Neural crest cell (in vitro differentiated cells): ENCODE measurements around the gene GLRX. TPM values are rescaled to one million over a fixed set of nuclear protein-coding genes. Genes with fewer than 3 reads are reported as not detected.

Experiments used
- DNase-seq: peaks from one replicate; pipeline ENCODE4 v3.0.0; 2021; ENCODE audit warnings: low read depth, mixed read lengths, low spot score
- H3K27ac Mint-ChIP-seq: one replicate; pipeline ENCODE4 v1.8.0; 2021; ENCODE audit warnings: mild to moderate bottlenecking, mixed read lengths; ENCODE audit not compliant: unreplicated experiment
- H3K27me3 Mint-ChIP-seq: 2 replicates; pipeline ENCODE4 v1.8.0; 2021; ENCODE audit warnings: low read depth, mild to moderate bottlenecking, mixed read lengths
- H3K36me3 Mint-ChIP-seq: 2 replicates; pipeline ENCODE4 v1.8.0; 2021; ENCODE audit warnings: low read depth, mild to moderate bottlenecking, mixed read lengths
- H3K4me1 Mint-ChIP-seq: 2 replicates; pipeline ENCODE4 v1.8.0; 2021; ENCODE audit warnings: mixed read lengths
- H3K4me3 Mint-ChIP-seq: one replicate; pipeline ENCODE4 v1.8.0; 2021; ENCODE audit warnings: mild to moderate bottlenecking, mixed read lengths
- H3K9me3 Mint-ChIP-seq: 2 replicates; pipeline ENCODE4 v1.8.0; 2021; ENCODE audit warnings: mixed read lengths
- CTCF ChIP-seq: fragments of 200-600 bp; sonication (generic); conservative IDR thresholded peaks from 2 replicates; pipeline ENCODE4 v1.5.0; 2021; ENCODE audit warnings: antibody characterized with exemption, mild to moderate bottlenecking
- total RNA-seq: library from RNA; stranded (reverse); gene quantifications from 2 replicates; pipeline ENCODE4 v1.2.1, GENCODE V29; 2021

The GLRX gene
- total RNA-seq, 1 donor from 2014 or later = 10.3 TPM

- no peaks in the 10 kb centered on the region for H3K36me3 Mint-ChIP-seq
- H3K27ac Mint-ChIP-seq = no peak overlapping the region
- no peak overlapping the region for H3K4me3 Mint-ChIP-seq
- no peak for TF ChIP-seq CTCF
- H3K9me3 Mint-ChIP-seq = no peaks in the 10 kb centered on the region
- H3K27me3 Mint-ChIP-seq = no peaks in the 10 kb centered on the region
- H3K4me1 Mint-ChIP-seq = peaks cover 10% of the 10 kb centered on the region
- no peak for DNase-seq
These were observed 7.7 kb upstream of the GLRX start for GRCh38 chr5:95830226-95830625.

- TF ChIP-seq CTCF = no peak
These were observed 5.3 kb upstream of the GLRX start for GRCh38 chr5:95827892-95828246.

GRCh38 chr5:95826949-95827891 is 4.7 kb upstream of the GLRX start:
- no peaks in the 10 kb centered on the region for H3K36me3 Mint-ChIP-seq
- H3K27me3 Mint-ChIP-seq = no peaks in the 10 kb centered on the region
- H3K4me3 Mint-ChIP-seq = no peak overlapping the region
- DNase-seq = no peak
- no peak overlapping the region for H3K27ac Mint-ChIP-seq
- H3K4me1 Mint-ChIP-seq = peaks cover 21% of the 10 kb centered on the region
- H3K9me3 Mint-ChIP-seq = no peaks in the 10 kb centered on the region
- no peak for TF ChIP-seq CTCF

More at GRCh38 chr5:95827892-95828246, 5.3 kb upstream of the GLRX start:
- H3K4me1 Mint-ChIP-seq = peaks cover 15% of the 10 kb centered on the region
- no peak for DNase-seq
- H3K27ac Mint-ChIP-seq = no peak overlapping the region
- no peaks in the 10 kb centered on the region for H3K27me3 Mint-ChIP-seq
- no peaks in the 10 kb centered on the region for H3K9me3 Mint-ChIP-seq
- H3K4me3 Mint-ChIP-seq = no peak overlapping the region
- H3K36me3 Mint-ChIP-seq = no peaks in the 10 kb centered on the region

- Mint-ChIP-seq H3K27ac (no peak overlapping the region), H3K9me3 (no peaks in the 10 kb centered on the region), H3K4me3 (peak overlapping the region; percentile 36)
These were observed 3.0 kb upstream of the GLRX start for GRCh38 chr5:95825495-95825894.

GRCh38 chr5:95824747-95825146 is 2.2 kb upstream of the GLRX start:
- no peak overlapping the region for H3K4me3 Mint-ChIP-seq
- H3K27ac Mint-ChIP-seq = no peak overlapping the region
- no peaks in the 10 kb centered on the region for H3K9me3 Mint-ChIP-seq
- H3K36me3 Mint-ChIP-seq = no peaks in the 10 kb centered on the region
- DNase-seq = no peak
- H3K27me3 Mint-ChIP-seq = no peaks in the 10 kb centered on the region
- no peak for TF ChIP-seq CTCF
- peaks cover 33% of the 10 kb centered on the region for H3K4me1 Mint-ChIP-seq

More at GRCh38 chr5:95825495-95825894, 3.0 kb upstream of the GLRX start:
- no peak for DNase-seq
- no peak for TF ChIP-seq CTCF
- no peaks in the 10 kb centered on the region for H3K27me3 Mint-ChIP-seq
- H3K36me3 Mint-ChIP-seq = no peaks in the 10 kb centered on the region
- H3K4me1 Mint-ChIP-seq = peaks cover 33% of the 10 kb centered on the region
